ENCODE results near the gene KIF19.

GRCh38 chr17:74343121-74343520 is 17.1 kb downstream of the KIF19 start:
- no peak for TF ChIP-seq CTCF (IDR thresholded peaks at IDR 0.05)
- no peak for TF ChIP-seq POLR2A (IDR thresholded peaks at IDR 0.05)

Data from testis (tissue), 2 donors.